DND-41 (cell line): ENCODE data around the gene IFT43.

Experiments
- ATAC-seq: fragments of 200-7000 bp; cut with Tn5 transposase; 3 replicates; pipeline ENCODE4 v1.9.1; 2021; ENCODE audit warnings: low read depth; ENCODE audit not compliant: insufficient read depth
- DNase-seq: peaks from one replicate; pipeline ENCODE4 v3.0.0-alpha.2; 2020
- H2AFZ ChIP-seq: 2 replicates; pipeline ENCODE4 v1.6.0; 2012; ENCODE audit warnings: low read depth, low read length
- H3K27ac ChIP-seq: 2 replicates; pipeline ENCODE4 v1.5.1; 2012; ENCODE audit warnings: low read length, inconsistent platforms
- H3K27me3 ChIP-seq: fragments of 200-600 bp; sonication (generic); 2 replicates; pipeline ENCODE4 v1.6.0; 2012; ENCODE audit warnings: low read length, mild to moderate bottlenecking, inconsistent platforms; ENCODE audit not compliant: insufficient read depth, poor library complexity
- H3K36me3 ChIP-seq: 2 replicates; pipeline ENCODE4 v1.5.1; 2012; ENCODE audit warnings: low read length, inconsistent platforms; ENCODE audit not compliant: insufficient read depth
- H3K4me1 ChIP-seq: 2 replicates; pipeline ENCODE4 v1.5.1; 2012; ENCODE audit warnings: mild to moderate bottlenecking, low read length; ENCODE audit not compliant: insufficient read depth
- H3K4me2 ChIP-seq: 2 replicates; pipeline ENCODE4 v1.6.0; 2012; ENCODE audit warnings: mild to moderate bottlenecking, moderate library complexity, low read length, inconsistent platforms; ENCODE audit not compliant: insufficient read depth
- H3K4me3 ChIP-seq, 2 experiments: fragments of 200-600 bp in 1 of 2; shearing (Covaris generic) in 1 of 2; 2 replicates each; pipeline ENCODE4 v1.5.1; 2012 to 2016; ENCODE audit warnings: inconsistent platforms in 2 of 2, low read length in 2 of 2, mild to moderate bottlenecking in 2 of 2, low read depth in 1 of 2, moderate library complexity in 1 of 2
- H3K79me2 ChIP-seq: 2 replicates; pipeline ENCODE4 v1.6.0; 2012; ENCODE audit warnings: low read length, inconsistent platforms; ENCODE audit not compliant: insufficient read depth
- H3K9ac ChIP-seq: 2 replicates; pipeline ENCODE4 v1.6.0; 2012; ENCODE audit warnings: low read depth, mild to moderate bottlenecking, inconsistent platforms, low read length, moderate library complexity
- H3K9me3 ChIP-seq: 2 replicates; pipeline ENCODE4 v1.5.1; 2012; ENCODE audit warnings: low read length, moderate library complexity, mild to moderate bottlenecking, inconsistent platforms; ENCODE audit not compliant: insufficient read depth, severe bottlenecking
- H4K20me1 ChIP-seq: 2 replicates; pipeline ENCODE4 v1.6.0; 2012; ENCODE audit warnings: low read length; ENCODE audit not compliant: insufficient read depth
- EZH2 ChIP-seq: IDR thresholded peaks from 3 replicates; pipeline ENCODE4 v1.6.1; 2012; ENCODE audit warnings: borderline replicate concordance, low read depth, mild to moderate bottlenecking, moderate library complexity, low read length, inconsistent platforms; ENCODE audit not compliant: severe bottlenecking
- TF ChIP-seq, protein P1 (sequence below): IDR thresholded peaks from 2 replicates; pipeline ENCODE4 v1.5.1; 2012; ENCODE audit warnings: borderline replicate concordance, low read length, moderate library complexity, mild to moderate bottlenecking; ENCODE audit not compliant: poor library complexity, severe bottlenecking; ENCODE audit errors: extremely low read depth

IFT43 gene

DNA sequence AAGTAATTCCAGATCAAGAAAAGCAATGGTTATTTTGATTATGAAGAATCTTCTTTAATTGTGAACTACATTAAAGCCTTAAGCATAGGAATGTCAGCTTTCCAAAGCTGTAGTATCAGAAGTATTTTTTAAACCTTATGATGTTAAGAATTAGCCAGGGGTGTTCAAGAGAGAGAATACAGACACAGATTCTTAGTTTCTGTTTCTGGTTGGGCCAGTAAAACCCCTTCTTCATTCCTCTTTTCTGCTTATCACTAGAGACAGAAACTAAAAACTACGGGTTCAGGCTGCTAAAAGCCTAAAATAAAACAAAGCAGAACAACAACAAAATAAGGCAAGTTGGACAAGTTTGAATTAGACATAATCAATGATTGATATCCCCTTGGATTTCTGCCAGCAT is 38.2 kb downstream of the IFT43 start:
- no peak overlapping the region for H3K4me2 ChIP-seq
- peaks cover 10% of the 10 kb centered on the region for H3K9me3 ChIP-seq
- H3K4me1 ChIP-seq = no peaks in the 10 kb centered on the region
- TF ChIP-seq EZH2 = no peak
- TF ChIP-seq, protein P1, sequence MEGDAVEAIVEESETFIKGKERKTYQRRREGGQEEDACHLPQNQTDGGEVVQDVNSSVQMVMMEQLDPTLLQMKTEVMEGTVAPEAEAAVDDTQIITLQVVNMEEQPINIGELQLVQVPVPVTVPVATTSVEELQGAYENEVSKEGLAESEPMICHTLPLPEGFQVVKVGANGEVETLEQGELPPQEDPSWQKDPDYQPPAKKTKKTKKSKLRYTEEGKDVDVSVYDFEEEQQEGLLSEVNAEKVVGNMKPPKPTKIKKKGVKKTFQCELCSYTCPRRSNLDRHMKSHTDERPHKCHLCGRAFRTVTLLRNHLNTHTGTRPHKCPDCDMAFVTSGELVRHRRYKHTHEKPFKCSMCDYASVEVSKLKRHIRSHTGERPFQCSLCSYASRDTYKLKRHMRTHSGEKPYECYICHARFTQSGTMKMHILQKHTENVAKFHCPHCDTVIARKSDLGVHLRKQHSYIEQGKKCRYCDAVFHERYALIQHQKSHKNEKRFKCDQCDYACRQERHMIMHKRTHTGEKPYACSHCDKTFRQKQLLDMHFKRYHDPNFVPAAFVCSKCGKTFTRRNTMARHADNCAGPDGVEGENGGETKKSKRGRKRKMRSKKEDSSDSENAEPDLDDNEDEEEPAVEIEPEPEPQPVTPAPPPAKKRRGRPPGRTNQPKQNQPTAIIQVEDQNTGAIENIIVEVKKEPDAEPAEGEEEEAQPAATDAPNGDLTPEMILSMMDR = no peak
- no peak for DNase-seq
- no peak overlapping the region for H3K9ac ChIP-seq
- no peak overlapping the region for H3K4me3 ChIP-seq
- no peaks in the 10 kb centered on the region for H3K27me3 ChIP-seq
- ATAC-seq = no peak
- H2AFZ ChIP-seq = no peak overlapping the region
- H3K79me2 ChIP-seq = no peaks in the 10 kb centered on the region
- H3K27ac ChIP-seq = no peak overlapping the region
- H3K36me3 ChIP-seq = peaks cover 16% of the 10 kb centered on the region; the same call in 1 of the 2 replicates
- no peaks in the 10 kb centered on the region for H4K20me1 ChIP-seq

DNA sequence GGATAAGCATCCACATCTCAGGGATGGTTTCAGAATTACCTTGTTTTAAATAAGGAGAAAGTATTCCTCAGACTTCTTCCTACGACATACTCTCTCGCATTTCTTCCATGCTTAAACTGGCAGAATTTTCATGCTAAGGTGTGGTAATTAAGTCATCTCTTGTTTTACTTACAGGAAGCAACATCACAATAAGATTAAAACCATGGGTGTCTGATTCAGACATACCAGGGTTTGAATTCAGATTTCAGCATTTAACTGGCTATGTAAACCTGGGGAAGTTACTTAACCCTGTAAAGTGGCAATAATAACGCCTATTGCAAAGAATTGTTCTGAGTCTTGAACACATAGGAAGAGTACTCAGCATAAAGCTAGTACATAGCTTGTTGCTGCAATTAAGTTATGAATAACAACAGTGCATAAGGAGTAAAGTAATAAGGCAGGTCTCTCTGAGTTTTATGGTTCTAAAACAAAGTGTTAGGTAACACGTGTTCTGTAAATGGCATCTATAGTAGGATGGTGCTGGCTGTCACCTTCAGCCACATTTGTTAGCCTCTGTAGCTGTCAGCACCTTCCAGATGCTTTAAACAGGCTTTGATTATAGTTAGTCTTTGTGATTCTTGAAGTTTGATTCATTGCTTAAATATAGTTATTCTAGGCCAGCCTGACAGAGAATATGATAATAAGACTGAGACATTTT is 38.8 kb downstream of the IFT43 start:
- Histone ChIP-seq H4K20me1 (no peaks in the 10 kb centered on the region), H3K36me3 (peaks cover 16% of the 10 kb centered on the region; the same call in 1 of the 2 replicates), H3K4me3 (no peak overlapping the region), H3K27me3 (no peaks in the 10 kb centered on the region), H3K79me2 (no peaks in the 10 kb centered on the region), H3K9me3 (peaks cover 7% of the 10 kb centered on the region), H3K9ac (no peak overlapping the region), H3K4me1 (no peaks in the 10 kb centered on the region), H3K27ac (no peak overlapping the region), H3K4me2 (no peak overlapping the region), H2AFZ (no peak overlapping the region)
- no peak for TF ChIP-seq EZH2
- TF ChIP-seq, protein P1 = no peak
- DNase-seq (no peak), ATAC-seq (no peak)

DNA sequence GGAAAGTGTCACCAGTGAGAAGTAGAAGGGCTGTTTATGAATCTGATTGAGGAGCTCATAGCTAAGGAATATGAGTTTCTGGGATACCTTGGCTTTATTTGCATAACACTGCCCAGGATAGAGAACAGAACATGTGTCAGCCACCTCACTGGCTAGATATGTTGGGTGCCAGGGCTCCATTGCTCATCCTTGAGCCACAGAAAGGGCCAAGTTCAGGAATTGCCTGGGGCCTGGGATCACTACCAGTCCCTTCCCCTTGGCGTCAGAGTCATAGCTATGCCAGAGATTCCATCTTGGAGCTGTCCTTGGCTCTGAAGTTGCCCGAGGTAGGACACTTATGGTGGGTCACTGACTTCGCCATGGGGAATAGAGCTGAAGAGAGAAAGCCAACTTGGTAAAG is 49.0 kb downstream of the IFT43 start:
- Histone ChIP-seq H3K27ac (no peak overlapping the region), H3K9ac (no peak overlapping the region), H3K27me3 (no peaks in the 10 kb centered on the region), H3K9me3 (no peaks in the 10 kb centered on the region), H4K20me1 (no peaks in the 10 kb centered on the region), H3K36me3 (peaks cover 4% of the 10 kb centered on the region; the same call in 1 of the 2 replicates), H2AFZ (no peak overlapping the region), H3K79me2 (no peaks in the 10 kb centered on the region), H3K4me3 (no peak overlapping the region), H3K4me2 (no peak overlapping the region), H3K4me1 (no peaks in the 10 kb centered on the region)
- ATAC-seq (no peak), DNase-seq (no peak)
- no peak for TF ChIP-seq EZH2
- TF ChIP-seq, protein P1 = no peak

DNA sequence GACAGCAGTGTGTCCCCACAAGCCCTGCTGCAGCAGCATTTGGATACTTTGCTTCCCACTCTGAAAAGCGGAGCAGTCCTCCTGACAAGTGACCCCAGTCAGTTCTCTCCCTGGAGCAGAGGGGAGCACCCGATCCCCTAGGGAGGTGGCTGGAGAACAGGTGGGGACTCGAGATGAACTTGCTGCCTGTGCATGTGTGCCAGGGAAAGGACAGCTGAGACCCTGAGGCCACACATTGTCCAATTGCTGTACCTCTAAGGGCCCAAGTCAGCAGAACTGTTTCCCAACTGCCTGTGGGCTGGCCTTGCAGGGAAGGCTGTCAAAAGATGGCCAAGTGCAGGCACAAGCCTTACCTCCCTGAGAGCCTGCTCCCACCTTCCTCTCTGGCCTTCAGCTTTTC is 55.1 kb downstream of the IFT43 start:
- no peaks in the 10 kb centered on the region for H3K27me3 ChIP-seq
- H3K4me2 ChIP-seq = no peak overlapping the region
- H3K27ac ChIP-seq = no peak overlapping the region
- no peak for DNase-seq
- H3K4me3 ChIP-seq = no peak overlapping the region
- no peaks in the 10 kb centered on the region for H3K36me3 ChIP-seq
- H3K79me2 ChIP-seq = no peaks in the 10 kb centered on the region
- H4K20me1 ChIP-seq = no peaks in the 10 kb centered on the region
- no peak overlapping the region for H3K9ac ChIP-seq
- no peaks in the 10 kb centered on the region for H3K9me3 ChIP-seq
- ATAC-seq = no peak
- H2AFZ ChIP-seq = no peak overlapping the region
- TF ChIP-seq EZH2 = no peak
- TF ChIP-seq, protein P1 = no peak
- no peaks in the 10 kb centered on the region for H3K4me1 ChIP-seq
